DOHH2 (cell line): Measurements from ENCODE around the gene ERFL.

Experiments
- EZH2phosphoT487 ChIP-seq: fragments of 200-600 bp; sonication (generic); IDR thresholded peaks from 2 replicates; pipeline ENCODE4 v1.6.1; 2017; ENCODE audit warnings: borderline replicate concordance, mild to moderate bottlenecking, antibody characterized with exemption, low read length, moderate library complexity, mixed read lengths
- TF ChIP-seq, protein P1 (sequence below): fragments of 200-600 bp; sonication (generic); IDR thresholded peaks from one replicate; pipeline ENCODE4 v1.5.1; 2014; ENCODE audit warnings: antibody characterized with exemption, mild to moderate bottlenecking, low read depth, low read length; ENCODE audit not compliant: poor library complexity, severe bottlenecking

DNA sequence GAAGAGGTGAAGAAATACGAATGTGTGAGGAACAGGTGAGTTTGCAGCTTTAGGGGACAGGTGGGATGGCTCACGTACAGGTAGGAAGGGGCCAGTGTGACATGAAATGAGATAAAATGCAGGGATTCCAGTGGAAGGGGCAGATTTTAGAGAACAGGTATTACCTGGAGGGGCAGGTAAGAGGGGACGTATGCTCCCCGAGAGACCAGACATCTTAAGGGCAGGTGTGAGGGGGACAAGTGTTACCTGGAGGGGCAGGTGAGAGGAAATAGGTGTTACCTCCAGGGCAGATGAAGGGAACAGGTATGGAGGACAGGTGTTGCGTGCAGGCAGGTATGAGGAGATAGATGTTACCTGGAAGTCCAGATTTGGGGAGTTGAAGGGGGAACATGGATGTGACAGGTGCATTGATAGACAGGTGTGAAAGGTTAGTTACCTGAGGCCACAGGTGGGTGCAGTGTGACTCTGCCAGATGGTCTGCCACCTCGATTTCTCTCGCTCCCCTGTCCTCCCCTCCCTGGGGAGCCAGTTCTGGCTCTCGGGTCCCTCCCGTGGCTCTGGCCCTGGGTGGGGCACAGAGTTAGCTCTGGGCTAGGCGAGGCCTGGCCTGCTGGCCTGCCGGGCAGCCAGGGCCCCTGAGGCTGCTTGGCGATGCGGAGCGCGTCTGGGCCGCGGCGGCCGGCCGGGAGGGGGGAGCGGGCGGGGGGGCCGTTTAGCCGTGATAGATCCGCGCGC, 2.1 kb downstream of the ERFL start:
- TF ChIP-seq, protein P1, sequence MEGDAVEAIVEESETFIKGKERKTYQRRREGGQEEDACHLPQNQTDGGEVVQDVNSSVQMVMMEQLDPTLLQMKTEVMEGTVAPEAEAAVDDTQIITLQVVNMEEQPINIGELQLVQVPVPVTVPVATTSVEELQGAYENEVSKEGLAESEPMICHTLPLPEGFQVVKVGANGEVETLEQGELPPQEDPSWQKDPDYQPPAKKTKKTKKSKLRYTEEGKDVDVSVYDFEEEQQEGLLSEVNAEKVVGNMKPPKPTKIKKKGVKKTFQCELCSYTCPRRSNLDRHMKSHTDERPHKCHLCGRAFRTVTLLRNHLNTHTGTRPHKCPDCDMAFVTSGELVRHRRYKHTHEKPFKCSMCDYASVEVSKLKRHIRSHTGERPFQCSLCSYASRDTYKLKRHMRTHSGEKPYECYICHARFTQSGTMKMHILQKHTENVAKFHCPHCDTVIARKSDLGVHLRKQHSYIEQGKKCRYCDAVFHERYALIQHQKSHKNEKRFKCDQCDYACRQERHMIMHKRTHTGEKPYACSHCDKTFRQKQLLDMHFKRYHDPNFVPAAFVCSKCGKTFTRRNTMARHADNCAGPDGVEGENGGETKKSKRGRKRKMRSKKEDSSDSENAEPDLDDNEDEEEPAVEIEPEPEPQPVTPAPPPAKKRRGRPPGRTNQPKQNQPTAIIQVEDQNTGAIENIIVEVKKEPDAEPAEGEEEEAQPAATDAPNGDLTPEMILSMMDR, result no peak
- TF ChIP-seq EZH2phosphoT487, result no peak
